ENCODE measurements around the gene RENBP. TPM values are rescaled to one million over a fixed set of nuclear protein-coding genes. Genes with fewer than 3 reads are reported as not detected.
"Not testable (repeated sequence)": the region's sequence is repeated elsewhere in the genome, so short reads cannot be mapped to it uniquely, and the experiment has no call there.

Gene RENBP
- total and polyA plus RNA-seq, 7 donors, result 0.97 to 4.4 (median 2.9) TPM

GRCh38 chrX:153983321-153983801 is 38.9 kb upstream of the RENBP start:
- H3K4me3 ChIP-seq, result no peak overlapping the region
- 87 to 90% (median 89%) methylated on average over 12 of the region's 12 CpGs for WGBS, 3 donors
- peak in 1 of 2 donors; percentile 47 for DNase-seq
- peaks cover 0 to 9% of the 10 kb centered on the region in 2 donors for H3K36me3 ChIP-seq (ENCODE audit: insufficient read depth in 1 of 2, low read depth in 1 of 2)
- no peak overlapping the region for H3K27ac ChIP-seq
- TF ChIP-seq CTCF (IDR thresholded peaks at IDR 0.05), result no peak
- no peaks in the 10 kb centered on the region for H3K4me1 ChIP-seq
- intact Hi-C loops (cut with DNase I), result no loop called here
- H3K27me3 ChIP-seq (ENCODE audit: insufficient read depth in 3 of 3, low read length in 2 of 3), result no peaks in the 10 kb centered on the region
- no peak for ATAC-seq
- no peaks in the 10 kb centered on the region for H3K9me3 ChIP-seq

DNA sequence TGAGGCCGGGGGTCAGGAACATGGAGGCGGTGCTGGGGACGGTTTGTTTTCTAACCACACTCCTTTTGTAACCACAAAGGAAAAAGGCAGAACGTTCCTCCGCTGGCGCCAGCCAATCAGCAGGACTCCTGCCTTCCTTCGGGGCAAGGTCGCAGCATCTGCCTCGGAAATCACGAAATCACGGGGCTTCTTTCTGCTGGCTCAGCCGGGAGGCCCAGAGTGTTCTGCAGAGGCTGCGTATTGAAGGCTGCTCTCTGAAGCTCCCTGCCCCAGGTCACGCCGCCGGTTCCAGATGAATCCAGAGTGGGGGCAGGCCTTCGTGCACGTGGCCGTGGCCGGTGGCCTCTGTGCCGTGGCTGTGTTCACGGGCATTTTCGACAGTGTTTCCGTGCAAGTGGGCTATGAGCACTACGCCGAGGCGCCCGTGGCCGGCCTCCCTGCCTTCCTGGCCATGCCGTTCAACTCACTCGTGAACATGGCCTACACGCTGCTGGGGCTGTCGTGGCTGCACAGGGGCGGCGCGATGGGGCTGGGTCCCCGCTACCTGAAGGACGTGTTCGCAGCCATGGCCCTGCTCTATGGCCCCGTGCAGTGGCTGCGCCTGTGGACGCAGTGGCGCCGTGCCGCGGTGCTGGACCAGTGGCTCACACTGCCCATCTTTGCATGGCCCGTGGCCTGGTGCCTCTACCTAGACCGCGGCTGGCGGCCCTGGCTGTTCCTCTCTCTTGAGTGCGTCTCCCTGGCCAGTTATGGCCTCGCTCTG is 37.5 kb upstream of the RENBP start:
- intact Hi-C loops (cut with DNase I), result no loop called here
- TF ChIP-seq CTCF (IDR thresholded peaks at IDR 0.05), result no peak
- no peak overlapping the region for H3K27ac ChIP-seq
- H3K27me3 ChIP-seq (ENCODE audit: insufficient read depth in 3 of 3, low read length in 2 of 3), result no peaks in the 10 kb centered on the region
- no peaks in the 10 kb centered on the region for H3K9me3 ChIP-seq
- ATAC-seq (peak in 1 of 4 donors; percentile 3), DNase-seq (peak; percentile 53 to 81)
- no peaks in the 10 kb centered on the region for H3K4me1 ChIP-seq
- peaks cover 0 to 9% of the 10 kb centered on the region in 2 donors for H3K36me3 ChIP-seq (ENCODE audit: insufficient read depth in 1 of 2, low read depth in 1 of 2)
- no peak overlapping the region for H3K4me3 ChIP-seq
- 87 to 89% (median 88%) methylated on average over 28 to 52 of the region's 52 CpGs for WGBS, 3 donors

- Histone ChIP-seq H3K36me3 (ENCODE audit: insufficient read depth in 1 of 2, low read depth in 1 of 2) (peaks cover 0 to 9% of the 10 kb centered on the region in 2 donors), H3K27me3 (ENCODE audit: insufficient read depth in 3 of 3, low read length in 2 of 3) (no peaks in the 10 kb centered on the region), H3K27ac (peak overlapping the region; percentile 10), H3K4me1 (no peaks in the 10 kb centered on the region), H3K9me3 (no peaks in the 10 kb centered on the region), H3K4me3 (no peak overlapping the region)
- 85 to 91% (median 85%) methylated on average over 6 to 7 of the region's 7 CpGs for WGBS, 3 donors
- ATAC-seq, result no peak
- no peak for DNase-seq
- intact Hi-C loops (cut with DNase I), result no loop called here
- no peak for TF ChIP-seq CTCF (IDR thresholded peaks at IDR 0.05)
Measured at GRCh38 chrX:153981231-153981630, 36.8 kb upstream of the RENBP start.

- H3K9me3 ChIP-seq; H3K27me3 ChIP-seq (ENCODE audit: insufficient read depth in 3 of 3, low read length in 2 of 3); H3K4me1 ChIP-seq; intact Hi-C loops (cut with DNase I); H3K4me3 ChIP-seq; H3K27ac ChIP-seq; ATAC-seq; H3K36me3 ChIP-seq (ENCODE audit: insufficient read depth in 1 of 2, low read depth in 1 of 2): not testable (repeated sequence)
- DNase-seq, result peak in 1 of 2 donors; percentile 6
- 63 to 90% (median 80%) methylated on average over 8 to 9 of the region's 10 CpGs for WGBS, 3 donors
Measured at GRCh38 chrX:153980394-153980793, 36.0 kb upstream of the RENBP start.

DNA sequence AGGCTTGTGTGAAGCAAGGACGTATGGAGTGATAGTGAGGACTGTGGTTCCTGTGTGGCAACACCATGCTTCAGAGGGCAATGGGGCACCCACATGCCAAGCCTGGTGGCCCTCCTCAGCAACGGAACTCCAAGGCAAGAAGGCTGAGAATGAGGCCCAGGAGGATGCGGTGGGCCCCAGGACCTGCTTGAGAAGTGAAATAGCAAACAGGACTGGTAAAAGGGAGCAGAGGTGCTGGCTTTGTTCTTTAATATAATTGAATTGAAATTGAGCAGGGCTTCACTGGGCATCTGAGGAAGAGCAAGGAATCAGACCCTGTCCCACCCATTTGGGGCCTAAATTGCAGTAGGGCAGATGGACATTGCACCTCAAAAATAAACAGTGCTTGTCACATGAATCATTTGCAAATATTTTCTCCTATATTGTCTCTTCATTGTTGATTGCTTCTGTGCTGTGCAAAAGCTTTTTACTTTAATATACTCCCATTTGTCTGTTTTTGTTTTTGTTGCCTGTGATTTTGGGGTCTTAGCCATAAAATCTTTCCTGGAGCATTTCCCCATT is 30.4 kb upstream of the RENBP start:
- Histone ChIP-seq H3K4me1 (peaks cover 10% of the 10 kb centered on the region), H3K27ac (peak overlapping the region; percentile 97), H3K27me3 (ENCODE audit: insufficient read depth in 3 of 3, low read length in 2 of 3) (no peaks in the 10 kb centered on the region), H3K4me3 (no peak overlapping the region), H3K36me3 (ENCODE audit: insufficient read depth in 1 of 2, low read depth in 1 of 2) (no peaks in the 10 kb centered on the region), H3K9me3 (no peaks in the 10 kb centered on the region)
- intact Hi-C loops (cut with DNase I), result loop anchor here in 1 of 2 donors (5.0 kb wide), 1 partner anchor 37 kb away; no protein-coding TSS in a partner anchor
- no peak for ATAC-seq
- DNase-seq, result peak in 1 of 2 donors; percentile 39
- TF ChIP-seq CTCF (IDR thresholded peaks at IDR 0.05), result no peak
- WGBS, 3 donors, result 71 to 83% (median 76%) methylated on average over 3 of the region's 3 CpGs

Measured in psoas muscle (tissue), 8 donors.